ENCODE results near the gene SRL.

DNA sequence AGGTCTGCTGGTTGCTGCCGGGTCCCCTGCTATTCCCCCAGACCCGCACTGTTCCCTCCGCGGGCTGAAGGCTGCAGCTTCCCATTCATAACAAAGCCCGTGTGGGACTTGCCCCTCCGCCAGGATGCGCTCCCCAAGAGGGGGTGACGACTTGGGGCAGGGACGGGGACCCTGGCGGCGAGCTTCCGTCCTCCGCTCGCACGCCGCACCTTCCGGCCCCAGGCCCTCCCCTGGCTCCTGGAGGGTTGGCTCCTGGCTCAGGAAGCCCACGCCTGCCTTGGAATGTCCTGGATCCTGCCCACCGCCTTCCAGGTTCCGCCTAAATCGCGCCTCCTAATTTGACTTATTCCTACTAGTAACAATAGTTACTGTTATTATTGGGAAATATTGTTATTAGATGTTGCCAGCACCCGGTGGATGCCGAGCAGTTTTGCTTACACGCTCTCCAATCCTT is 32.0 kb upstream of the SRL start:
- TF ChIP-seq ZNF384 (IDR thresholded peaks at IDR 0.05) (no peak), CTBP1 (IDR thresholded peaks at IDR 0.05; ENCODE audit: borderline replicate concordance) (no peak)
